Activated B cell treated with CpG ODN at 0.5 μM for 24 hours (primary cell): Measurements from ENCODE around the gene AIFM2. TPM values are rescaled to one million over a fixed set of nuclear protein-coding genes. Genes with fewer than 3 reads are reported as not detected.

Experiments used
- ATAC-seq: fragments of 200-7000 bp; cut with Tn5 transposase; one replicate; pipeline ENCODE4 v1.10.0; 2021; ENCODE audit warnings: low read depth, mild to moderate bottlenecking, moderate library complexity
- CTCF ChIA-PET: fragments of 350-600 bp; sonication (Branson Sonifier 250); formaldehyde crosslinking; loops from one replicate; lab custom pipeline; 2021; ENCODE audit warnings: antibody characterized with exemption; lab: Charles Lee
- POLR2A ChIA-PET: fragments of 350-600 bp; sonication (Branson Sonifier 250); formaldehyde crosslinking; loops from one replicate; lab custom pipeline; 2021; ENCODE audit warnings: antibody characterized with exemption; lab: Charles Lee
- DNase-seq: peaks from one replicate; pipeline ENCODE4 v3.0.0; 2022
- H3K27ac Mint-ChIP-seq: one replicate; pipeline ENCODE4 v1.8.0; 2020; ENCODE audit warnings: mixed read lengths
- H3K27me3 Mint-ChIP-seq: one replicate; pipeline ENCODE4 v1.8.0; 2021; ENCODE audit warnings: mixed read lengths
- H3K36me3 Mint-ChIP-seq: one replicate; pipeline ENCODE4 v1.8.0; 2021; ENCODE audit warnings: low read depth, mixed read lengths
- H3K4me1 Mint-ChIP-seq: one replicate; pipeline ENCODE4 v1.8.0; 2021; ENCODE audit warnings: mixed read lengths
- H3K4me3 Mint-ChIP-seq: one replicate; pipeline ENCODE4 v1.8.0; 2020; ENCODE audit warnings: mild to moderate bottlenecking, mixed read lengths
- H3K9me3 Mint-ChIP-seq: one replicate; pipeline ENCODE4 v1.8.0; 2020; ENCODE audit warnings: mixed read lengths
- intact Hi-C: fragments of 100-400 bp; cut with micrococcal nuclease; formaldehyde crosslinking; loops from one replicate; pipeline ENCODE4 v1.15.1; 2024
- total RNA-seq: library from RNA; stranded (reverse); gene quantifications from 2 replicates; pipeline ENCODE4 v1.2.3, GENCODE V29; 2022
- TF ChIP-seq, protein P1 (sequence below): fragments of 200-600 bp; IDR thresholded peaks from one replicate; pipeline ENCODE4 v1.8.0; 2022; ENCODE audit warnings: antibody characterized with exemption, mild to moderate bottlenecking

AIFM2 gene
- total RNA-seq, 1 donor from 2014 or later, result 10.8 TPM

DNA sequence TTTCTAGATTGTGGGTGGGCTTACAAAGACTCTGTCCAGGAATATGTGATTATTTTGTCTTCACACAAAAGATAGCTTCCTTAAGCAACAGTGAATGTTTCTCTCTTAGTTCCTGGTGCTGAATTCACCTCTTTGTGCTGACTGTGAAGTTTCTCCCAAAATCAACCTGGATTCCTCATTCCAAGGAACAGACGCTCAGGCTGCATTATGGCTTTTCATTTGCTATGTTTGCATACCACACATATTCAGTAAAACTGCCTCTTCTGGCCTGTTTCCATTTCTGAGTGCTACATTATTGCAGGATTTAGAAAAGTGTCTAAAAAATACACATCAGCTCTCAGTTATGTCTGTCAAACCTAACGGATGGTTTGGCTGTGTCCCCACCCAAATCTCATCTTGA is 58.5 kb downstream of the AIFM2 start:
- no peaks in the 10 kb centered on the region for H3K4me1 Mint-ChIP-seq
- intact Hi-C loops, result no loop called here
- no peaks in the 10 kb centered on the region for H3K9me3 Mint-ChIP-seq
- TF ChIP-seq, protein P1, sequence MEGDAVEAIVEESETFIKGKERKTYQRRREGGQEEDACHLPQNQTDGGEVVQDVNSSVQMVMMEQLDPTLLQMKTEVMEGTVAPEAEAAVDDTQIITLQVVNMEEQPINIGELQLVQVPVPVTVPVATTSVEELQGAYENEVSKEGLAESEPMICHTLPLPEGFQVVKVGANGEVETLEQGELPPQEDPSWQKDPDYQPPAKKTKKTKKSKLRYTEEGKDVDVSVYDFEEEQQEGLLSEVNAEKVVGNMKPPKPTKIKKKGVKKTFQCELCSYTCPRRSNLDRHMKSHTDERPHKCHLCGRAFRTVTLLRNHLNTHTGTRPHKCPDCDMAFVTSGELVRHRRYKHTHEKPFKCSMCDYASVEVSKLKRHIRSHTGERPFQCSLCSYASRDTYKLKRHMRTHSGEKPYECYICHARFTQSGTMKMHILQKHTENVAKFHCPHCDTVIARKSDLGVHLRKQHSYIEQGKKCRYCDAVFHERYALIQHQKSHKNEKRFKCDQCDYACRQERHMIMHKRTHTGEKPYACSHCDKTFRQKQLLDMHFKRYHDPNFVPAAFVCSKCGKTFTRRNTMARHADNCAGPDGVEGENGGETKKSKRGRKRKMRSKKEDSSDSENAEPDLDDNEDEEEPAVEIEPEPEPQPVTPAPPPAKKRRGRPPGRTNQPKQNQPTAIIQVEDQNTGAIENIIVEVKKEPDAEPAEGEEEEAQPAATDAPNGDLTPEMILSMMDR, result no peak
- POLR2A ChIA-PET, result no interaction called here
- ATAC-seq (no peak), DNase-seq (no peak)
- H3K27ac Mint-ChIP-seq, result no peak overlapping the region
- peaks cover 11% of the 10 kb centered on the region for H3K27me3 Mint-ChIP-seq
- CTCF ChIA-PET, result no interaction called here
- H3K36me3 Mint-ChIP-seq, result no peaks in the 10 kb centered on the region
- H3K4me3 Mint-ChIP-seq, result no peak overlapping the region

DNA sequence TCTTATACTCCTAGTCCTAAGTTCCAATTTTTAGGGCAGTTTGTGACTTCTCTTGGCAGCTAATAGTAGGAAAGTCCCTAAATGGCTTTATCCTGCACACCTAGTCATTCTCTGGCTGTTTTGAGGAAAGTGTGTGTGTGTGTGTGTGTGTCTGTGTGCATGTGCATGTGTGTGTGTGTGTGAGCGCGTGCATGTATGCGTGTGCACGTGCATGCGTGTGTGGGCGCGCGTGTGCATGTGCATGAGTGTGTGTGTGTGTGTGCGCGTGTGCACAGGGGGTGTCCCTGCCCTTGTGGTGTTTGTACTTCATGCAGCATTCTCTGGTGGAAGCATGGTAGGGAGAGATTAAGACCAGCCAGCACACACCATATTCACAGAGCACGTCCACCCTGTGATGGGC is 61.8 kb downstream of the AIFM2 start:
- H3K9me3 Mint-ChIP-seq, result peaks cover 2% of the 10 kb centered on the region
- intact Hi-C loops, result no loop called here
- no peaks in the 10 kb centered on the region for H3K4me1 Mint-ChIP-seq
- H3K27me3 Mint-ChIP-seq, result peaks cover 8% of the 10 kb centered on the region
- no peak overlapping the region for H3K4me3 Mint-ChIP-seq
- DNase-seq (no peak), ATAC-seq (no peak)
- ChIA-PET POLR2A (no interaction called here), CTCF (no interaction called here)
- H3K36me3 Mint-ChIP-seq, result no peaks in the 10 kb centered on the region
- TF ChIP-seq, protein P1, result no peak
- H3K27ac Mint-ChIP-seq, result no peak overlapping the region

DNA sequence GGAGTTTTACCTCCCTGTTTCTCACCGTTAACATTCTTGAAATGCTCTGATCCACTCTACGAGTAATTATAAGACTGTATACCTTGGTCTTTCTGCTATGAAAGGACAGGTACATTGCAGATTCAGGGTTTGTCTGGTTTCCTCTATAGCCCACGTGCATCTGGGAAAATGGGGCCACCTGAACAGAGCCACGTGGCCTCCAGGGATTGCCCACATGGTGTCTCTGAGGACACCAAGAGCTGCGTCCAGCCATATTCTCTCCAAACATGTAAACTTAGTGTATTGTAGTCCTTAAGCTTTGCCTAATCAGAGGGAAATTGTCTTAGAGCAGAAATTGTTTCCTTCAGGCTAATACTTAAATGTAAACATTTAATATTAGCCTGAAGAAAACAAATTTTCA is 63.3 kb downstream of the AIFM2 start:
- intact Hi-C loops, result no loop called here
- POLR2A ChIA-PET, result no interaction called here
- CTCF ChIA-PET, result no interaction called here
- Mint-ChIP-seq H3K27me3 (peaks cover 2% of the 10 kb centered on the region), H3K27ac (no peak overlapping the region), H3K9me3 (peaks cover 2% of the 10 kb centered on the region), H3K36me3 (no peaks in the 10 kb centered on the region), H3K4me1 (no peaks in the 10 kb centered on the region), H3K4me3 (no peak overlapping the region)
- TF ChIP-seq, protein P1, result no peak
- DNase-seq (no peak), ATAC-seq (no peak)

DNA sequence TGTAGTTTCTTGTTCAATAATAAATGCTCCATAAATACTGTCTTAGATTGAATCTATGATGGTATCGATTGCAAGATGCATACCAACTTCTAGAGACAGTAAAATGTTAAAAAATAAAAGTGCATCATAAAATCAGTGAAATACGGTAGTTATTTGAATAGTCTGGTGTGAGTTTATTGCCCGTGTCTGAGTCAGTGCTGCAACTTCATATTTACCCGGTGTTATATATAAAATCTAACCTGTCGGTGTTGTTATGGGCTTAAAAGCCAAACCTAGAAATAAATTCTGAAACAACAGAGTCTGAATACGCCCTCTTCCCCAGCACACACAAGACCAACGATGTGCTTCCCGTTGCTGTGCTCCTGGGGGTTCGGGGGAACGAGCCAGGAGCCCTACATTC is 63.7 kb downstream of the AIFM2 start:
- H3K27ac Mint-ChIP-seq, result no peak overlapping the region
- DNase-seq (no peak), ATAC-seq (no peak)
- TF ChIP-seq, protein P1, result no peak
- H3K9me3 Mint-ChIP-seq, result peaks cover 2% of the 10 kb centered on the region
- H3K4me1 Mint-ChIP-seq, result no peaks in the 10 kb centered on the region
- H3K4me3 Mint-ChIP-seq, result no peak overlapping the region
- no peaks in the 10 kb centered on the region for H3K36me3 Mint-ChIP-seq
- H3K27me3 Mint-ChIP-seq, result peaks cover 2% of the 10 kb centered on the region
- ChIA-PET CTCF (no interaction called here), POLR2A (no interaction called here)
- intact Hi-C loops, result no loop called here

DNA sequence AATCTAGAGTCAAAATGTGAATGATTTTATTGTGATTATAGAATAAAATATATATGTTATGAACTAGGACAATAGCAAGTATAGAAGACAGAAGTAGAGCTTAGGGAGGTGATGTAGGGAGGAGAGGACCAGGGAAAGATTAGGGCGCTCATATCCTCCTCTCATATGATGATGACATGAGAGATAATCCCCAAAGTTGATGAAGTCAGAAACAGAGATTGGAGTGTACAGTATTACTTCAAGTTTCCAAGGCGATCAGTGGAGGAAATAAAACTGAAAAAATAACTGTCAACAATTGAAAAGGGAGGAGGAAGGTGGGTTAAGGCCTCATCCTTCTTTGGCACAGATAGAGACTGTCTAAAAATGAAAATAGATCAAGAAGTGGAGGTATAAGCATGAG is 65.0 kb downstream of the AIFM2 start:
- TF ChIP-seq, protein P1, result no peak
- no peak for DNase-seq
- ChIA-PET POLR2A (no interaction called here), CTCF (no interaction called here)
- H3K27me3 Mint-ChIP-seq, result peaks cover 3% of the 10 kb centered on the region
- no peaks in the 10 kb centered on the region for H3K4me1 Mint-ChIP-seq
- H3K27ac Mint-ChIP-seq, result no peak overlapping the region
- no peak for ATAC-seq
- no peaks in the 10 kb centered on the region for H3K36me3 Mint-ChIP-seq
- intact Hi-C loops, result no loop called here
- H3K4me3 Mint-ChIP-seq, result no peak overlapping the region
- peaks cover 2% of the 10 kb centered on the region for H3K9me3 Mint-ChIP-seq
